NOMO-1 treated with DMSO at 0.1 percent for 48 hours (cell line): Measurements from ENCODE around the gene NIBAN1.
"Not testable (repeated sequence)": the region's sequence is repeated elsewhere in the genome, so short reads cannot be mapped to it uniquely, and the experiment has no call there.

ENCODE experiments used
- DNase-seq: peaks from one replicate; lab custom pipeline; 2025; ENCODE audit not compliant: unreplicated experiment; lab: John Stamatoyannopoulos, UW

NIBAN1 gene

GRCh38 chr1:184974056-184974836 lies at the start of gene NIBAN1:
Gene NIBAN1, minus strand, starts transcription at chr1:184974508. Its CDS starts 152 bp downstream, at chr1:184974356.
- peak; percentile 73 for DNase-seq

- no peak for DNase-seq
These were observed 43.7 kb upstream of the NIBAN1 start for GRCh38 chr1:185017966-185018365.

GRCh38 chr1:185017338-185017737 lies 43.0 kb upstream of the NIBAN1 start:
- peak; percentile 65 for DNase-seq

GRCh38 chr1:185016880-185017279 lies 42.6 kb upstream of the NIBAN1 start:
- DNase-seq = no peak

- no peak for DNase-seq
These were observed 41.3 kb upstream of the NIBAN1 start for GRCh38 chr1:185015631-185016030.

- DNase-seq = no peak
These were observed 40.6 kb upstream of the NIBAN1 start for GRCh38 chr1:185014941-185015340.

GRCh38 chr1:185010361-185010760 lies 36.1 kb upstream of the NIBAN1 start:
- no peak for DNase-seq

- no peak for DNase-seq
These were observed 34.5 kb upstream of the NIBAN1 start for GRCh38 chr1:185008838-185009237.

GRCh38 chr1:185001312-185001880 lies 27.1 kb upstream of the NIBAN1 start:
- not testable (repeated sequence) for DNase-seq

GRCh38 chr1:184999974-185000373 lies 25.7 kb upstream of the NIBAN1 start:
- not testable (repeated sequence) for DNase-seq

- no peak for DNase-seq
These were observed 20.0 kb upstream of the NIBAN1 start for GRCh38 chr1:184994301-184994700.

GRCh38 chr1:184992271-184992670 lies 18.0 kb upstream of the NIBAN1 start:
- no peak for DNase-seq

GRCh38 chr1:184990204-184990603 lies 15.9 kb upstream of the NIBAN1 start:
- no peak for DNase-seq

GRCh38 chr1:184988506-184988905 lies 14.2 kb upstream of the NIBAN1 start:
- DNase-seq = no peak

- peak; percentile 52 for DNase-seq
These were observed 13.4 kb upstream of the NIBAN1 start for GRCh38 chr1:184987696-184988095.

- no peak for DNase-seq
These were observed 11.9 kb upstream of the NIBAN1 start for GRCh38 chr1:184986250-184986649.

- peak; percentile 84 for DNase-seq
These were observed 8.0 kb upstream of the NIBAN1 start for GRCh38 chr1:184982002-184982954.

- DNase-seq = no peak
These were observed 6.4 kb upstream of the NIBAN1 start for GRCh38 chr1:184980726-184981125.

- DNase-seq = no peak
These were observed 1.0 kb upstream of the NIBAN1 start for GRCh38 chr1:184975208-184975870.

GRCh38 chr1:184974837-184975115 lies 468 bp upstream of the NIBAN1 start:
- DNase-seq = no peak
